ENCODE measurements around the gene RD3L.

- TF ChIP-seq EZH2 (IDR thresholded peaks at IDR 0.05; ENCODE audit: insufficient read depth, poor library complexity, severe bottlenecking): no peak
- TF ChIP-seq EZH2phosphoT487 (IDR thresholded peaks at IDR 0.05; ENCODE audit: insufficient read depth, low read depth): no peak
Measured at GRCh38 chr14:103904493-103905107, 37.7 kb downstream of the RD3L start.
